Skin of body (tissue), 2 donors: ENCODE measurements around the gene GDF7. TPM values are rescaled to one million over a fixed set of nuclear protein-coding genes. Genes with fewer than 3 reads are reported as not detected.

Experiments
- DNase-seq: peaks from one replicate; lab custom pipeline; 2025; lab: John Stamatoyannopoulos, UW
- total RNA-seq: library from RNA; depleted of rRNA; stranded (reverse); fragments of >200 nt; gene quantifications from one replicate; pipeline ENCODE4 v1.2.3, GENCODE V29; 2014

GDF7 gene
- total RNA-seq, result 0.89 TPM

- no peak for DNase-seq
Observed at GRCh38 chr2:20666304-20667150, at the start of gene GDF7. Gene GDF7 (plus strand): TSS chr2:20667144. CDS start chr2:20667240, 96 bp downstream.

GRCh38 chr2:20617892-20618467 is 49.0 kb upstream of the GDF7 start:
- DNase-seq, result peak; percentile 86

- no peak for DNase-seq
Observed at GRCh38 chr2:20618468-20618885, 48.5 kb upstream of the GDF7 start.

DNA sequence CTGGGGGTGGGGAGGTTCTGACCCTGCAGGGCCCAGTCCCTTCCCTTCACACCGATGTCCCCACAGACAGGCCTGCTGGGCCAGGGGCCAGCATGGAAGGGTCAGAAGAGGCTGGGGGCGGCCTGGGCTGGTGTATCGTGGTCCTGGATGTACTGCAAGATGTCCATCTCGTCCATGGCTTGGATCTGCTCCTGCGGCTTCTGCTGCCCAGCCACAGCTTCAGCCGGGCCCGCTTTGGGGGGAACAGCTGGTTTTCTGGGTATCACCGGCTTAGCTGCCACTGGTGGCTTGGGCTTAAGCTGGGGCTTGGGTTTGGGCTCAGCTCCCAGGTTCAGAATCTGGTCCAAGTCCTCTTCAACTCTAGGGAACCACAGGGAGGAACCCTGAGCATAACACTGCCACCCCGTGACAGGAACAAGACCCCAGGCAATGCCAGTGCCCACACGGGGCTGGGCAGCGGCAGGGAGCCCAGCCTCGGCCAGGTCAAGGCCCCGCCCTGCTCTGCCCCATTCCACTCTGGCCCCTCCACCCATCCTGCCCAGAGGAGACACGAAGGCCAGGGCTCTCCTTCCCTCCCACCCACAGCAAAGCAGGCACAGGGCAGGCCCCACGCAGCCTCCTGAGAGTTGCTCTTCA is 47.9 kb upstream of the GDF7 start:
- DNase-seq, result no peak

- no peak for DNase-seq
Observed at GRCh38 chr2:20619624-20620024, 47.3 kb upstream of the GDF7 start.

- no peak for DNase-seq
Observed at GRCh38 chr2:20620271-20620681, 46.7 kb upstream of the GDF7 start.

DNA sequence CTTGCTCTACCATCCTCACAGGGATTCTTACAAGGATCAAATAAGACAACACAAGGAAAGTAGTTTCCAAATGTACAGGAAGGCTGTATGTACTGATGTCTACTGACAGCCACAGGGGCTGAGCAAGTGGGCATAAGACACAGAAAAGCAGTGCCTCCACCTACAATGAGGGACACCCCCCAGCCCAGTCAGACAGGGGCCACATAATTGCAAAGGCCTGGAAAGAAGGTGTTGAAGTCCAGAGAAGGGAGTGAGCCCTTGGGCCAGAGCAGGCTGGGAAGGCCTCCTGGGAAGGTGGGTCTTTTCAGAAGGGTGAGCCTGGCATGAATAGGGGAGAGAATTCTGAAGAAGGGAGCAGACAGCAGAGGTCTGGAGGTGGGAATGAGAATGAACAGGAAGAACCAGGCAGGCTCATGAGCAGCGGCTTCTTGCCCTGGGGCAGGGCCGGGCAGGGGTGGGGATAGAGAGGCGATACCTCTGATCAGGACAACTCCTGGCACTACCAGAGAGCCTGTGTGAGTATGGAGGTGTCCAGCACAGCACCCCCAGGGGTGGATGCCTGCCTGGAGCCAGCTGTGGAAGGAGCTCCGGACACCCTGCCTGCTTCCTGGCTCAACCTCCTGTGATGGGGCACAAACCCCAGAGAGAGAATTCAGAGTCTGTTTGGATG is 46.1 kb upstream of the GDF7 start:
- DNase-seq, result no peak

- no peak for DNase-seq
Observed at GRCh38 chr2:20621366-20622295, 45.3 kb upstream of the GDF7 start.

- no peak for DNase-seq
Observed at GRCh38 chr2:20622296-20622686, 44.7 kb upstream of the GDF7 start.

- no peak for DNase-seq
Observed at GRCh38 chr2:20622731-20623130, 44.2 kb upstream of the GDF7 start.

GRCh38 chr2:20623241-20623640 is 43.7 kb upstream of the GDF7 start:
- DNase-seq, result no peak

DNA sequence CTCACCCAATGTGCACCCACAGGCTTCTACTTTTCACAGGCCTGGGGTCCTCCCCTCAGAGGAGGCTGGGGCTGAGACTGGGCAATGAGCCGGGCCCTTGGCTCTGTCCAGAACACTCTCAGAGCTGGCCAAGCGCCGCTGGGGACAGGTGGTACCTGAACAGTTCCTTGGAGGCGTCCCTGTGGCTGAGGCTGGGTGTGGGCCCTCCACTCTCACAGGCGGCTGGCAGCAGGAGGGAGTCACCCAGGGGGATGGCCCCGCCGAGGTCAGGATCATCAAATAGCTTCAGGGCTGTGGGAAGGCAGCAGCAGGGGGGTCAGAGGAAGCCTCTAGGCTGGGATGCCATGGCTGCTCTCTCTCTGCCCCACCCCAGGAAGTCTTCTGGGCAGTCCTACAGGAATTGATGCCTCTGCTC is 43.2 kb upstream of the GDF7 start:
- no peak for DNase-seq

DNA sequence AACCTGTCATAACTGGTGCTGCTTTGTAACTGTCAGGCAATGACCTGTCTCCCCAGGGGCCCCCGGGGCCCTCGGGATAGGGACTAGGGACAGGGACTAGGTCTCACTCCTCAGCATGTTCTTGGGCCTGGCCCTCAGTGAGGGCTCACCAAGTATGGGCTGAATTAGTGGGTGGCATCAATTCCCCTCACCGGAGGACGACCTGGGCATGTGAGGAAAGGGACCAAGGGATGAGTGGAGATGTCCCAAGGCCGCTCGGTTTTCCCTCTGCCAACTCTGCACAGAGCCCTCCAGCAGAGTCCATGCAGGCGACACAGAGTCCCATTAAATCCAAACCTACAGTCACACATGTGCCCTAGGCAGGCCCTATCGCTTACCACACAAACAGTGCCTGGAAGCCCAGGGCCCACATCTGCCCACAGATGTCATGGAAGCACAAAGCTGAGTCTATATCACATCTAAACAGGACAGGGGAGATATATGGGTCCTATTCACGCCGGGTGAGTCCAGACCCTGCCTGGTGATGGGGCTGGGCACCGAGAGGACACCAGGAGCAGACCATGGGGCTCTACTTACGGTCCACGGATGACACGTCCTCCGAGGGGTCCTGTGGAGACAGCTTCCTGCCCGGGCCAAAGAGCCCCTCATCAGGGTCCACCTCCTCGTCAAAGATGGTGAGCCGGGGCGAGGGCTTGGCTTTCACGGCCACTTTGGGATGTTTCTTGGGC is 42.6 kb upstream of the GDF7 start:
- no peak for DNase-seq

GRCh38 chr2:20624884-20625485 is 42.0 kb upstream of the GDF7 start:
- no peak for DNase-seq

GRCh38 chr2:20625491-20626391 is 41.2 kb upstream of the GDF7 start:
- no peak for DNase-seq

- DNase-seq, result no peak
Observed at GRCh38 chr2:20626392-20626697, 40.6 kb upstream of the GDF7 start.

DNA sequence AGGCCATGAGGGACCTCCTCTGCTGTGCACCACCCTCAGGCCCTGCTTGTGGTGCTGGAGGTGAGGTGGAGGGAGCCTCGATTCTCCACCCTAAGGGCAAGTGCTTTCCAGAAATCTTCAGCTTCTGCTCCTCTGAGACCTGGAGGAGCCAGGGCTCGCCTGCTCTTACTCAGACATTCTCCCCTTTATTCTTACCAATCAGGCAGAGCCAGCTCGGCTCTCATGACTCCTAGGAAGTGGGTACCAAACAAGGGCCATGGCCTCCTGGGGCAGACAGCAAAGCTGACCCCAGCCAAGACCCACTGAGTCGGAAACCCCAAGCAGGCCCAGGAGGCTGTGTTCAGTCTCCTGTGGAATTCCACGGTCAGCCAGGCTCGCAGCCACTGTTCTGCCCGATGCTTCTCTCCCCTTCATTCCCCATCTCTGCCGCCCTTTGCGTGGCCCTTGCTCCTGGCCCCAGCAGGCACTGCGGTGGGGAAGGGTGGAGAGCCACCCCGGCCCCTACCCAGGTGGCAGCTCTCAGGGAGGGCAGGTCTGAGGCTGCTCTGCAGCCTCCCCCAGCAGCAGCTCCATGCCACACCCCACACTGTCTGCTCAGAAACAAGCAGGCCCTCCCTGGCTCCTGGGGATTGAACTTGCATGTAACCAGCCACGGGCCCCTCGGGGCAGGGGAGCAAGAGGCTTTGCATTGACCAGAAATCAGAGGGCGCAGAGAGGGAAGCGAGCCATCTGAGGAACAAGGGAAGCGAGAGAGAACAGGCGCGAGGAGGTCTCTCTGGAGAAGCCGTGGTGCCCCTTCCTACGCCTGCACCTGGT is 40.0 kb upstream of the GDF7 start:
- DNase-seq, result no peak
